Suprapubic skin (tissue), 4 donors: Measurements from ENCODE around the gene SPATS2. TPM values are rescaled to one million over a fixed set of nuclear protein-coding genes. Genes with fewer than 3 reads are reported as not detected.

Experiments
- DNase-seq, 2 donors: peaks; one replicate each; pipeline ENCODE4 v3.0.0-alpha.2; 2019; ENCODE audit warnings: low spot score in 2 of 2
- H3K27ac ChIP-seq: fragments of 200-600 bp; sonication (generic); one replicate; pipeline ENCODE4 v1.5.1; 2019
- H3K27me3 ChIP-seq: fragments of 200-600 bp; sonication (generic); one replicate; pipeline ENCODE4 v1.5.1; 2019
- H3K36me3 ChIP-seq: fragments of 200-600 bp; sonication (generic); one replicate; pipeline ENCODE4 v1.5.1; 2019
- H3K4me1 ChIP-seq: fragments of 200-600 bp; sonication (generic); one replicate; pipeline ENCODE4 v1.5.1; 2019
- H3K4me3 ChIP-seq: fragments of 200-600 bp; sonication (generic); one replicate; pipeline ENCODE4 v1.5.1; 2019; ENCODE audit warnings: mild to moderate bottlenecking
- H3K9me3 ChIP-seq: fragments of 200-600 bp; sonication (generic); one replicate; pipeline ENCODE4 v1.5.1; 2019
- EP300 ChIP-seq: sonication (generic); formaldehyde crosslinking; IDR thresholded peaks from one replicate; pipeline ENCODE4 v1.6.1; 2017; ENCODE audit warnings: antibody characterized with exemption
- POLR2A ChIP-seq, 2 donors: fragments of 450-650 bp; IDR thresholded peaks; one replicate each; pipeline ENCODE4 v1.6.1; 2017; ENCODE audit warnings: antibody characterized with exemption in 2 of 2, mild to moderate bottlenecking in 2 of 2, moderate library complexity in 2 of 2
- POLR2AphosphoS5 ChIP-seq, 3 donors: sonication (generic); formaldehyde crosslinking; IDR thresholded peaks; one replicate each; pipeline ENCODE4 v1.6.1; 2017; ENCODE audit warnings: antibody characterized with exemption in 3 of 3
- WGBS: methylation state at CpG from one replicate; pipeline ENCODE4 v1.1.5; 2018; 5-methylcytosine and 5-hydroxymethylcytosine counted together
- total RNA-seq, 4 donors: library from RNA; depleted of rRNA; stranded (reverse); fragments of >200 nt; gene quantifications; one replicate each; pipeline ENCODE4 v1.1.0, GENCODE V29; 2016
- TF ChIP-seq, protein P1 (sequence below), 2 donors: fragments of 200-600 bp in 1 of 2; fragments of 450-650 bp in 1 of 2; sonication (generic) in 1 of 2; IDR thresholded peaks; one replicate each; pipeline ENCODE4 v1.5.1; 2016 to 2019; ENCODE audit warnings: antibody characterized with exemption in 2 of 2, mild to moderate bottlenecking in 1 of 2, moderate library complexity in 1 of 2

The SPATS2 gene
- total RNA-seq, 4 donors from 2014 or later, result 22.7 to 42.6 (median 27.2) TPM

DNA sequence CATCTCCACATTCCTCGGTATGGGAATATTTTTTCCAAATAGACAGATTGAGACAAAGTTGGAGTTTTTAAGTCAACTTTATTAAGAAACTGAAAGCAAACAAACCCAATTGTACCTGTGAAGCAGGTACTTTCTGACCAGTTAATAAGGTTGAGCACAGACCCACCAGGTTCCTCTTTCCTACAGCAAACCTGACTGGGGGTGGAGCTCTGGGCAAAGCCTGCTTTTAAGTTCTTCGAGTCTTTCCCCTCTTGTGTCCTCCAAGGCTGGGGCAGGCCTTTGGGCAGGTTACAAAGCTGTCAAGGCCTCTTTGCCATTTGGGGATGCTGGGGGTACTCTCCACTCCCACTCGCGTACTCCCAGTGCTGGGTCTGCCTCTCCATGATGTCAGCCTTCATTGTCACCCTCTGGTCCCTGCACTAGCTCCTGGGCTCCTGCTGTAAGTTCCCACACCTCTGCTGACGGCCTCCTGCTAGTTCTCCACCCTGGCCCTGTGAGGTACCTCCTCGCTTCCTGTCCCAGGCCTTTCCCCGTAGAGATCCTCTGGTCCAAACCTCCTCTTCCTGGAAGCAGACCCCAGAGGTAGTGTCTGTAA lies 174.7 kb downstream of the SPATS2 start:
- WGBS, result 86% methylated on average over 7 of the region's 7 CpGs
- TF ChIP-seq POLR2A (IDR thresholded peaks at IDR 0.05), result no peak
- TF ChIP-seq, protein P1, sequence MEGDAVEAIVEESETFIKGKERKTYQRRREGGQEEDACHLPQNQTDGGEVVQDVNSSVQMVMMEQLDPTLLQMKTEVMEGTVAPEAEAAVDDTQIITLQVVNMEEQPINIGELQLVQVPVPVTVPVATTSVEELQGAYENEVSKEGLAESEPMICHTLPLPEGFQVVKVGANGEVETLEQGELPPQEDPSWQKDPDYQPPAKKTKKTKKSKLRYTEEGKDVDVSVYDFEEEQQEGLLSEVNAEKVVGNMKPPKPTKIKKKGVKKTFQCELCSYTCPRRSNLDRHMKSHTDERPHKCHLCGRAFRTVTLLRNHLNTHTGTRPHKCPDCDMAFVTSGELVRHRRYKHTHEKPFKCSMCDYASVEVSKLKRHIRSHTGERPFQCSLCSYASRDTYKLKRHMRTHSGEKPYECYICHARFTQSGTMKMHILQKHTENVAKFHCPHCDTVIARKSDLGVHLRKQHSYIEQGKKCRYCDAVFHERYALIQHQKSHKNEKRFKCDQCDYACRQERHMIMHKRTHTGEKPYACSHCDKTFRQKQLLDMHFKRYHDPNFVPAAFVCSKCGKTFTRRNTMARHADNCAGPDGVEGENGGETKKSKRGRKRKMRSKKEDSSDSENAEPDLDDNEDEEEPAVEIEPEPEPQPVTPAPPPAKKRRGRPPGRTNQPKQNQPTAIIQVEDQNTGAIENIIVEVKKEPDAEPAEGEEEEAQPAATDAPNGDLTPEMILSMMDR (IDR thresholded peaks at IDR 0.05), result no peak
- TF ChIP-seq POLR2AphosphoS5 (IDR thresholded peaks at IDR 0.05), result no peak
- TF ChIP-seq EP300, result no peak
- Histone ChIP-seq H3K4me1 (peaks cover 32% of the 10 kb centered on the region), H3K9me3 (no peaks in the 10 kb centered on the region), H3K27ac (no peak overlapping the region), H3K27me3 (peaks cover 34% of the 10 kb centered on the region), H3K36me3 (no peaks in the 10 kb centered on the region), H3K4me3 (no peak overlapping the region)
- no peak for DNase-seq

DNA sequence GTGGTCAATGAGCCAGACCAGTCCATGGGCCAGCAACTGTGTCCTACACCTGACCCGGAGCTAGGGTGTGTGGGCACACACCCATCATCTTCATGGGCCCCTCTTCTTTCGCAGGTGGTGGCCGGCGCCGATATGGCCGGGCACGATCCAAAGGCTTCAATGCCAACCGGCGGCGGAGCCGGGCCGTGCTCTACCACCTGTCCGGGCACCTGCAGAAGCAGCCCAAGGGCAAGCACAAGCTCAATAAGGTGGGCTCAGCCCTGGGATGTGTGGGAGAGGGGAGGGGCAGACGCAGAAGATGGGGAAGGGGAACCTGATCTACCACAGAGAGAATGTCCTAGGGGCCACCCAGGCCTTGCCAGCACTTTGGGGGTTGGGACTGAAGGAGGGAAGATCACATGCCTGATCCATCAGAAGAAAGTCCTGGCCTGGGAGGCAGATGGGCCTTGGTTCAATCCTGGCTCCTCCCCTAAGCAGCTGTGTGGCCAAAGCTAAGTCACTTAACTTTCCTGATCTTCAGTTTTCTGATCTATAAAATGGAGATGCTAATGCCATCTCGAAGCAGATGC lies 175.4 kb downstream of the SPATS2 start:
- H3K4me1 ChIP-seq, result peaks cover 28% of the 10 kb centered on the region
- H3K9me3 ChIP-seq, result no peaks in the 10 kb centered on the region
- H3K36me3 ChIP-seq, result no peaks in the 10 kb centered on the region
- WGBS, result 93% methylated on average over 15 of the region's 15 CpGs
- no peak overlapping the region for H3K27ac ChIP-seq
- no peak for DNase-seq
- TF ChIP-seq EP300 (no peak), POLR2A (IDR thresholded peaks at IDR 0.05) (no peak), POLR2AphosphoS5 (IDR thresholded peaks at IDR 0.05) (no peak)
- TF ChIP-seq, protein P1 (IDR thresholded peaks at IDR 0.05), result no peak
- H3K4me3 ChIP-seq, result no peak overlapping the region
- H3K27me3 ChIP-seq, result peaks cover 37% of the 10 kb centered on the region

DNA sequence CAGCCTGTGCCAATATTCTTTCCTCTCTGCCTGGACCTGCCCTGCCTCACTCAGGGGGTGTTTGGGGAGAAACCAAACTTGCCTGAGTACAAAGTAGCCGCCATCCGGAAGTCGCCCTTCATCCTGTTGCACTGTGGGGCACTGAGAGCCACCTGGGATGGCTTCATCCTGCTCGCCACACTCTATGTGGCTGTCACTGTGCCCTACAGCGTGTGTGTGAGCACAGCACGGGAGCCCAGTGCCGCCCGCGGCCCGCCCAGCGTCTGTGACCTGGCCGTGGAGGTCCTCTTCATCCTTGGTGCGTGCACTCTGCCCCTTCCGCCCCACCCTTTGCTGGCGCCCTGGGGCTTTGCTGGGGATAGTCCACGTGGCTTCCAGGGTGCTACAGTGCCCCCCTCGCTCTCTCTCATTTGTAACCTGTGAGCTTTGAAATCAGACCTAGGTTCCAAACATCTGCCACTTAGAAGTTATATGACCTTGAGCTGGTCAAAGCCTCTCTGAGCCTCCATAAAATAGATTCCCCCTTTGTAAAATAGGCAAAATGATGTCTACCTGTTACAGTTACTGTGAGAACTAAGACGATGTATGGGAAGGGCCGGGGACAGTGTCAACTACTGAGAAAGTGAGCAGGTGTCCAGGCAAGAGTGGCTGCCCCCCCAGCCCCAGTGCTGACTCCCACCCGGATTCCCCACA lies 176.1 kb downstream of the SPATS2 start:
- H3K9me3 ChIP-seq, result no peaks in the 10 kb centered on the region
- peaks cover 37% of the 10 kb centered on the region for H3K27me3 ChIP-seq
- 62% methylated on average over 18 of the region's 20 CpGs for WGBS
- no peak for DNase-seq
- no peak for TF ChIP-seq POLR2AphosphoS5 (IDR thresholded peaks at IDR 0.05)
- TF ChIP-seq, protein P1 (IDR thresholded peaks at IDR 0.05), result no peak
- no peak for TF ChIP-seq EP300
- no peak for TF ChIP-seq POLR2A (IDR thresholded peaks at IDR 0.05)
- H3K4me3 ChIP-seq, result no peak overlapping the region
- H3K4me1 ChIP-seq, result peaks cover 23% of the 10 kb centered on the region
- H3K36me3 ChIP-seq, result no peaks in the 10 kb centered on the region
- H3K27ac ChIP-seq, result no peak overlapping the region

GRCh38 chr12:49543914-49544815 lies 176.9 kb downstream of the SPATS2 start:
- H3K4me3 ChIP-seq, result no peak overlapping the region
- no peak overlapping the region for H3K27ac ChIP-seq
- peaks cover 24% of the 10 kb centered on the region for H3K4me1 ChIP-seq
- no peaks in the 10 kb centered on the region for H3K36me3 ChIP-seq
- DNase-seq, result no peak
- 56% methylated on average over 28 of the region's 39 CpGs for WGBS
- H3K27me3 ChIP-seq, result peaks cover 37% of the 10 kb centered on the region
- H3K9me3 ChIP-seq, result no peaks in the 10 kb centered on the region
- TF ChIP-seq, protein P1 (IDR thresholded peaks at IDR 0.05), result no peak
- TF ChIP-seq POLR2A (IDR thresholded peaks at IDR 0.05), result no peak
- no peak for TF ChIP-seq EP300
- no peak for TF ChIP-seq POLR2AphosphoS5 (IDR thresholded peaks at IDR 0.05)
